H1 (cell line): ENCODE results near the gene RBM46. TPM values are rescaled to one million over a fixed set of nuclear protein-coding genes. Genes with fewer than 3 reads are reported as not detected.

Experiments
- CTCF ChIA-PET: fragments of 300-600 bp; sonication (Branson Sonifier 250); formaldehyde crosslinking; loops from one replicate; lab custom pipeline; 2021; ENCODE audit not compliant: partially characterized antibody; lab: Charles Lee
- POLR2A ChIA-PET: fragments of 300-600 bp; sonication (Branson Sonifier 250); formaldehyde crosslinking; loops from one replicate; lab custom pipeline; 2021; ENCODE audit warnings: inconsistent platforms; ENCODE audit not compliant: partially characterized antibody; lab: Charles Lee
- DNase-seq, 2 experiments: peaks; one replicate each; pipeline versions ENCODE4 v3.0.0 to v3.0.0-alpha.2; 2010 to 2022; ENCODE audit warnings: low spot score in 2 of 2, low read depth in 1 of 2, mixed read lengths in 1 of 2
- FAIRE-seq: peaks from 2 replicates; lab custom pipeline; 2011; peaks lifted over from hg19 to GRCh38; lab: Jason Lieb, UNC
- H2AFZ ChIP-seq: 2 replicates; pipeline ENCODE4 v1.8.1; 2012; ENCODE audit warnings: low read length, inconsistent platforms
- H2AK5ac ChIP-seq: 2 replicates; pipeline ENCODE4 v1.6.1; 2013; ENCODE audit warnings: low read depth, low read length
- H2BK120ac ChIP-seq: replicated peaks from 2 replicates; pipeline ENCODE3; 2013; ENCODE audit warnings: low read depth, low read length, inconsistent platforms
- H2BK12ac ChIP-seq: 2 replicates; pipeline ENCODE4 v1.6.1; 2013; ENCODE audit warnings: low read depth, low read length
- H2BK15ac ChIP-seq: 2 replicates; pipeline ENCODE4 v1.6.1; 2013; ENCODE audit warnings: low read length
- H2BK20ac ChIP-seq: 2 replicates; pipeline ENCODE4 v1.6.1; 2013; ENCODE audit warnings: low read length
- H2BK5ac ChIP-seq: 2 replicates; pipeline ENCODE4 v1.6.1; 2013; ENCODE audit warnings: low read depth, low read length
- H3K14ac ChIP-seq: 2 replicates; pipeline ENCODE4 v1.6.1; 2013; ENCODE audit warnings: inconsistent platforms; ENCODE audit not compliant: insufficient read length
- H3K18ac ChIP-seq: 2 replicates; pipeline ENCODE4 v1.6.1; 2013; ENCODE audit warnings: low read length; ENCODE audit errors: extremely low read depth
- H3K23ac ChIP-seq: 2 replicates; pipeline ENCODE4 v1.6.1; 2013; ENCODE audit warnings: inconsistent platforms; ENCODE audit not compliant: insufficient read length
- H3K23me2 ChIP-seq: 2 replicates; pipeline ENCODE4 v1.6.1; 2013; ENCODE audit warnings: low read depth, low read length
- H3K27ac ChIP-seq: 2 replicates; pipeline ENCODE4 v1.6.1; 2011; ENCODE audit warnings: low read depth, low read length, inconsistent platforms
- H3K27me3 ChIP-seq, 4 experiments: replicated peaks in 1 of 4; 1 replicate in 1 of 4; 2 replicates in 3 of 4; pipeline versions ENCODE4 v1.6.1 to v1.8.1; 2011 to 2013; ENCODE audit warnings: low read length in 3 of 4, mild to moderate bottlenecking in 3 of 4, inconsistent platforms in 2 of 4, mixed read lengths in 2 of 4, moderate library complexity in 1 of 4; ENCODE audit not compliant: control insufficient read depth in 3 of 4, insufficient read depth in 3 of 4; ENCODE audit errors: extremely low read depth in 1 of 4
- H3K36me3 ChIP-seq, 4 experiments: 2 replicates each; pipeline versions ENCODE4 v1.6.1 to v1.8.1; 2011 to 2013; ENCODE audit warnings: mild to moderate bottlenecking in 4 of 4, low read length in 3 of 4, moderate library complexity in 2 of 4, control low read depth in 1 of 4, inconsistent platforms in 1 of 4; ENCODE audit not compliant: insufficient read depth in 4 of 4, control insufficient read depth in 2 of 4
- H3K4ac ChIP-seq: replicated peaks from 2 replicates; pipeline ENCODE3; 2013; ENCODE audit warnings: low read length, low read depth, mixed read lengths, inconsistent platforms; ENCODE audit not compliant: insufficient read length
- H3K4me1 ChIP-seq, 4 experiments: replicated peaks in 1 of 4; 1 replicate in 1 of 4; 2 replicates in 3 of 4; pipeline versions ENCODE4 v1.6.1 to v1.8.1; 2011 to 2013; ENCODE audit warnings: low read length in 3 of 4, inconsistent platforms in 2 of 4, mixed read lengths in 1 of 4; ENCODE audit not compliant: insufficient read depth in 4 of 4, control insufficient read depth in 3 of 4
- H3K4me2 ChIP-seq, 2 experiments: 2 replicates each; pipeline versions ENCODE4 v1.6.1 to v1.8.1; 2011 to 2013; ENCODE audit warnings: low read depth in 2 of 2, low read length in 2 of 2, control low read depth in 1 of 2, inconsistent platforms in 1 of 2, mild to moderate bottlenecking in 1 of 2; ENCODE audit not compliant: insufficient read depth in 1 of 2
- H3K4me3 ChIP-seq, 4 experiments: fragments of 200-600, 300-600 bp in 1 of 4; sonication (generic), shearing (Covaris generic), sonication (Bioruptor Twin) in 1 of 4; 2 replicates each; pipeline versions ENCODE4 v1.5.1 to v1.8.1; 2011 to 2016; ENCODE audit warnings: low read length in 4 of 4, low read depth in 3 of 4, control low read depth in 2 of 4, inconsistent platforms in 2 of 4, mild to moderate bottlenecking in 2 of 4, mixed read lengths in 1 of 4, moderate library complexity in 1 of 4; ENCODE audit not compliant: insufficient read depth in 2 of 4; ENCODE audit errors: extremely low read depth in 1 of 4
- H3K56ac ChIP-seq: replicated peaks from 2 replicates; pipeline ENCODE3; 2013; ENCODE audit warnings: low read depth, mild to moderate bottlenecking, mixed read lengths, low read length, inconsistent platforms; ENCODE audit not compliant: insufficient read length
- H3K79me1 ChIP-seq: 2 replicates; pipeline ENCODE4 v1.6.1; 2013; ENCODE audit warnings: low read depth, low read length, control low read depth
- H3K79me2 ChIP-seq, 2 experiments: 2 replicates each; pipeline versions ENCODE4 v1.6.1 to v1.8.1; 2012 to 2013; ENCODE audit warnings: low read length in 2 of 2, mild to moderate bottlenecking in 2 of 2, inconsistent platforms in 1 of 2; ENCODE audit not compliant: insufficient read depth in 2 of 2, control insufficient read depth in 1 of 2
- H3K9ac ChIP-seq, 4 experiments: replicated peaks in 1 of 4; 1 replicate in 1 of 4; 2 replicates in 3 of 4; pipeline versions ENCODE4 v1.6.1 to v1.8.1; 2011 to 2013; ENCODE audit warnings: low read depth in 3 of 4, low read length in 3 of 4, control low read depth in 2 of 4, mild to moderate bottlenecking in 2 of 4, moderate library complexity in 2 of 4, inconsistent platforms in 1 of 4; ENCODE audit errors: extremely low read depth in 1 of 4
- H3K9me3 ChIP-seq, 2 experiments: 2 replicates each; pipeline versions ENCODE4 v1.6.1 to v1.8.1; 2012 to 2013; ENCODE audit warnings: mild to moderate bottlenecking in 2 of 2, moderate library complexity in 2 of 2, control low read depth in 1 of 2, inconsistent platforms in 1 of 2, low read depth in 1 of 2, low read length in 1 of 2, mixed read lengths in 1 of 2; ENCODE audit not compliant: insufficient read depth in 2 of 2
- H4K20me1 ChIP-seq, 2 experiments: replicated peaks in 1 of 2; 2 replicates each; pipeline versions ENCODE3 to v1.8.1; 2011 to 2013; ENCODE audit warnings: inconsistent platforms in 2 of 2, low read length in 2 of 2, mild to moderate bottlenecking in 1 of 2; ENCODE audit not compliant: insufficient read depth in 2 of 2, control insufficient read depth in 1 of 2
- H4K5ac ChIP-seq: 2 replicates; pipeline ENCODE4 v1.6.1; 2013; ENCODE audit warnings: low read length, low read depth, mixed read lengths, inconsistent platforms; ENCODE audit not compliant: insufficient read length
- H4K8ac ChIP-seq: 2 replicates; pipeline ENCODE4 v1.8.0; 2013; ENCODE audit warnings: mild to moderate bottlenecking, moderate library complexity, low read length, inconsistent platforms; ENCODE audit not compliant: insufficient read depth; ENCODE audit errors: extremely low read depth
- H4K91ac ChIP-seq: replicated peaks from 2 replicates; pipeline ENCODE3; 2013; ENCODE audit warnings: low read length, mixed read lengths, inconsistent platforms; ENCODE audit not compliant: insufficient read length
- BCL11A ChIP-seq, 2 experiments: IDR thresholded peaks; one replicate each; pipeline ENCODE4 v1.6.1; 2011; ENCODE audit warnings: low read depth in 2 of 2, low read length in 2 of 2, mild to moderate bottlenecking in 2 of 2
- CREB1 ChIP-seq: IDR thresholded peaks from 2 replicates; pipeline ENCODE4 v1.6.1; 2012; ENCODE audit warnings: inconsistent platforms
- EZH2 ChIP-seq: fragments of 200-600 bp; sonication (generic); IDR thresholded peaks from 2 replicates; pipeline ENCODE4 v1.7.1; 2012; ENCODE audit warnings: low read depth, mild to moderate bottlenecking, moderate library complexity, low read length, inconsistent platforms; ENCODE audit not compliant: severe bottlenecking
- HDAC2 ChIP-seq, 2 experiments: fragments of 300-600 bp in 1 of 2; sonication (generic) in 1 of 2; IDR thresholded peaks; 2 replicates each; pipeline ENCODE4 v1.6.1; 2011 to 2012; ENCODE audit warnings: low read depth in 2 of 2, low read length in 2 of 2, mild to moderate bottlenecking in 2 of 2, moderate library complexity in 2 of 2, borderline replicate concordance in 1 of 2, inconsistent platforms in 1 of 2
- KDM1A ChIP-seq: fragments of 200-600, 300-600 bp; sonication (generic); IDR thresholded peaks from 2 replicates; pipeline ENCODE4 v1.7.1; 2016; ENCODE audit warnings: mild to moderate bottlenecking, low read length, borderline replicate concordance
- NRF1 ChIP-seq: IDR thresholded peaks from 2 replicates; pipeline ENCODE4 v1.6.1; 2011; ENCODE audit warnings: mild to moderate bottlenecking, low read depth, low read length, improper control_type of control experiment
- RAD21 ChIP-seq, 2 experiments: IDR thresholded peaks in 1 of 2; conservative IDR thresholded peaks in 1 of 2; 2 replicates each; pipeline ENCODE4 v1.6.1; 2011; ENCODE audit warnings: low read depth in 2 of 2, low read length in 2 of 2, improper control_type of control experiment in 1 of 2, inconsistent platforms in 1 of 2, mild to moderate bottlenecking in 1 of 2, moderate library complexity in 1 of 2
- RNF2 ChIP-seq: fragments of 200-900, 300-1000 bp; sonication (generic); IDR thresholded peaks from 2 replicates; pipeline ENCODE4 v1.7.1; 2016; ENCODE audit warnings: borderline replicate concordance, low read depth, mild to moderate bottlenecking, antibody characterized with exemption, low read length; ENCODE audit not compliant: poor library complexity, severe bottlenecking; ENCODE audit errors: missing control alignments
- SUZ12 ChIP-seq: fragments of 200-600 bp; sonication (generic); IDR thresholded peaks from 2 replicates; pipeline ENCODE4 v1.6.1; 2012; ENCODE audit warnings: mild to moderate bottlenecking, inconsistent platforms, low read length, moderate library complexity, mixed read lengths
- TBP ChIP-seq: IDR thresholded peaks from 2 replicates; pipeline ENCODE4 v1.6.1; 2011; ENCODE audit warnings: low read depth, low read length, improper control_type of control experiment
- WGBS, 2 experiments: shearing (Covaris generic) in 1 of 2; methylation state at CpG; one replicate each; pipeline versions ENCODE4 v1.1.6 to v1.1.7; 2013 to 2015; ENCODE audit warnings: low lambda C conversion rate in 2 of 2, mixed read lengths in 2 of 2, inconsistent platforms in 1 of 2, low coverage in 1 of 2, missing lambda C conversion rate in 1 of 2; ENCODE audit not compliant: insufficient replicate concordance in 2 of 2, insufficient coverage in 1 of 2, insufficient read length in 1 of 2; ENCODE audit errors: extremely low coverage in 1 of 2, missing lambda C conversion rate in 1 of 2; 5-methylcytosine and 5-hydroxymethylcytosine counted together
- polyA plus RNA-seq, 7 experiments: library from polyadenylated mRNA; depleted of rRNA in 3 of 7; stranded (reverse) in 5 of 7; unstranded in 2 of 7; fragments of >200 nt in 5 of 7; fragments of 200-250 nt in 2 of 7; gene quantifications; 1 replicate in 5 of 7; 2 replicates in 1 of 7; 4 replicates in 1 of 7; pipeline versions ENCODE4 v1.2.1 to v1.2.3, GENCODE V29; 2011 to 2013; ENCODE audit warnings: missing spikeins in 2 of 7, mixed read lengths in 2 of 7
- total RNA-seq: library from RNA; stranded (reverse); fragmentation: NEBNext Ultra II Directional; extraction: Animal tissue kit (Norgen Biotek cat#: 25700); gene quantifications from 2 replicates; pipeline ENCODE4 v1.2.1, GENCODE V29; 2021
- TF ChIP-seq, protein P1 (sequence below): IDR thresholded peaks from 2 replicates; pipeline ENCODE4 v1.6.1; 2012; ENCODE audit warnings: low read length, inconsistent platforms

The RBM46 gene
- total and polyA plus RNA-seq, 2 of the 8 experiments (the other 6 are each of a cell fraction or from before 2014, with no cell fraction given), result 0.12 to 0.54 TPM

DNA sequence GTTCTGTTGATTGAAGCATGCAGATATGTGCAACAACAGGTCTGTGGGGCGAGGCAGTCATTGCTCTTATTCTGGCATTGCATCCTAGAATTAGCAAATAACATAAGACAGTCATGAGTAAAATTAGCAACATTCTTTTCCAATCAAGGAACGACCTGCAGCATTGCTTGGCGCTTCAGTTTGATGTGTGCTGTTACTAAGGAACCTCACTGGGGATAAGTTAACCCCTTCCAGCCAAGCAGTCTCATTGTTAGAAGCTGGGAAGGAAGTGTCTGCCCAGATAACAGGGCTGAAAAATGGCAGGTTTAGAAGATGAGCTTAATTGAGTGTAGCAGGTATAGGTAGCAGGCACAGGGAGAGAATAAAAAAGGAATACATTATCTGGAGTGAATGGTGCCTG, 55.4 kb downstream of the RBM46 start:
- CTCF ChIA-PET, result interaction anchor here (0.6 to 2.0 kb wide), 3 partner anchors 9 to 18 kb away, joined by 3 to 7 read pairs (median 4); no protein-coding TSS in a partner anchor
- H4K8ac ChIP-seq, result no peak overlapping the region
- H4K5ac ChIP-seq, result no peak overlapping the region
- no peak overlapping the region for H2BK20ac ChIP-seq
- H3K18ac ChIP-seq, result no peak overlapping the region
- WGBS, 2 experiments, result 57% methylated on average over 3 of the region's 3 CpGs; no CpG with 5 or more reads in 1 of the 2 experiments
- H3K27me3 ChIP-seq, result no peaks in the 10 kb centered on the region
- H2BK120ac ChIP-seq, result no peak overlapping the region
- H2BK12ac ChIP-seq, result no peak overlapping the region
- H3K36me3 ChIP-seq, result no peaks in the 10 kb centered on the region
- no peak overlapping the region for H2BK5ac ChIP-seq
- H3K14ac ChIP-seq, result no peak overlapping the region
- H3K56ac ChIP-seq, result no peak overlapping the region
- no peak overlapping the region; a peak in 1 of 4 replicates for H3K4me2 ChIP-seq
- no peaks in the 10 kb centered on the region for H4K20me1 ChIP-seq
- no peak overlapping the region for H3K23ac ChIP-seq
- no peak overlapping the region for H3K4ac ChIP-seq
- POLR2A ChIA-PET, result no interaction called here
- no peak overlapping the region for H2AK5ac ChIP-seq
- H3K9me3 ChIP-seq, result no peaks in the 10 kb centered on the region; a peak in 1 of 4 replicates
- H3K79me2 ChIP-seq, result no peaks in the 10 kb centered on the region
- no peak overlapping the region for H3K27ac ChIP-seq
- H4K91ac ChIP-seq, result no peak overlapping the region
- peaks cover 0 to 4% (median 2%) of the 10 kb centered on the region in 4 experiments; a peak in 3 of 7 replicates for H3K4me1 ChIP-seq
- no peaks in the 10 kb centered on the region for H3K23me2 ChIP-seq
- H2BK15ac ChIP-seq, result no peak overlapping the region
- DNase-seq, result no peak
- no peak overlapping the region; the same call in 1 of the 2 replicates for H2AFZ ChIP-seq
- no peaks in the 10 kb centered on the region for H3K79me1 ChIP-seq
- FAIRE-seq, result no peak
- no peak overlapping the region for H3K4me3 ChIP-seq
- H3K9ac ChIP-seq, result no peak overlapping the region
- TF ChIP-seq TBP, result no peak
- TF ChIP-seq, protein P1, sequence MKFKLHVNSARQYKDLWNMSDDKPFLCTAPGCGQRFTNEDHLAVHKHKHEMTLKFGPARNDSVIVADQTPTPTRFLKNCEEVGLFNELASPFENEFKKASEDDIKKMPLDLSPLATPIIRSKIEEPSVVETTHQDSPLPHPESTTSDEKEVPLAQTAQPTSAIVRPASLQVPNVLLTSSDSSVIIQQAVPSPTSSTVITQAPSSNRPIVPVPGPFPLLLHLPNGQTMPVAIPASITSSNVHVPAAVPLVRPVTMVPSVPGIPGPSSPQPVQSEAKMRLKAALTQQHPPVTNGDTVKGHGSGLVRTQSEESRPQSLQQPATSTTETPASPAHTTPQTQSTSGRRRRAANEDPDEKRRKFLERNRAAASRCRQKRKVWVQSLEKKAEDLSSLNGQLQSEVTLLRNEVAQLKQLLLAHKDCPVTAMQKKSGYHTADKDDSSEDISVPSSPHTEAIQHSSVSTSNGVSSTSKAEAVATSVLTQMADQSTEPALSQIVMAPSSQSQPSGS, result no peak
- TF ChIP-seq BCL11A (IDR thresholded peaks at IDR 0.05; ENCODE audit: low read depth in 2 of 2, low read length in 2 of 2), result no peak
- TF ChIP-seq SUZ12, result no peak
- no peak for TF ChIP-seq RNF2
- no peak for TF ChIP-seq CREB1
- TF ChIP-seq EZH2, result no peak
- no peak for TF ChIP-seq NRF1
- TF ChIP-seq KDM1A, result no peak
- no peak for TF ChIP-seq RAD21 (IDR thresholded peaks at IDR 0.05 in 1 of 2, conservative IDR thresholded peaks at IDR 0.05 in 1 of 2; ENCODE audit: low read depth in 2 of 2, low read length in 2 of 2)
- no peak for TF ChIP-seq HDAC2 (IDR thresholded peaks at IDR 0.05; ENCODE audit: borderline replicate concordance in 1 of 2, low read depth in 2 of 2, low read length in 2 of 2)
